ENCODE data around the gene SLMAP. TPM values are rescaled to one million over a fixed set of nuclear protein-coding genes. Genes with fewer than 3 reads are reported as not detected.
A peak's percentile ranks its signal among the peaks of the same experiment; 100 is the strongest.

SLMAP gene
- total and polyA plus RNA-seq, 2 of the 13 experiments (the other 11 are each of a cell fraction or from before 2014, with no cell fraction given), result 24.0 to 48.3 TPM

GRCh38 chr3:57755741-57756527 is at the start of gene SLMAP (continued):
- no peak for TF ChIP-seq ZNF383 (CRISPR knock-in tag; IDR thresholded peaks at IDR 0.05; ENCODE audit: borderline replicate concordance)
- no peak for TF ChIP-seq ZNF790 (CRISPR knock-in tag; IDR thresholded peaks at IDR 0.05; ENCODE audit: borderline replicate concordance)
- TF ChIP-seq ZNF530 (CRISPR knock-in tag; IDR thresholded peaks at IDR 0.05; ENCODE audit: low read depth), result no peak

- Histone ChIP-seq H3K4me2 (ENCODE audit: low read depth, low read length) (peak overlapping the region; percentile 10; the same call in 1 of the 2 replicates), H3K79me2 (ENCODE audit: insufficient read depth, low read length) (no peaks in the 10 kb centered on the region), H3K4me3 (replicated peaks in 1 of 3; ENCODE audit: insufficient read depth in 1 of 3, low read depth in 2 of 3, low read length in 3 of 3) (no peak overlapping the region), H3K27me3 (ENCODE audit: control insufficient read depth in 1 of 2, insufficient read depth in 2 of 2, low read length in 2 of 2) (no peaks in the 10 kb centered on the region), H3K9me3 (ENCODE audit: low read length) (no peaks in the 10 kb centered on the region), H3K4me1 (ENCODE audit: insufficient read depth, low read length) (peaks cover 20% of the 10 kb centered on the region), H3K9ac (ENCODE audit: insufficient read depth, low read depth, low read length) (no peak overlapping the region), H3K27ac (ENCODE audit: extremely low read length, insufficient read depth, low read length) (no peak overlapping the region), H3K36me3 (replicated peaks in 1 of 2; ENCODE audit: control insufficient read depth in 1 of 2, insufficient read depth in 2 of 2, low read length in 2 of 2) (no peaks in the 10 kb centered on the region), H2AFZ (ENCODE audit: low read length) (no peak overlapping the region), H4K20me1 (ENCODE audit: insufficient read depth, low read length) (no peaks in the 10 kb centered on the region)
- FAIRE-seq (no peak), DNase-seq (ENCODE audit: low spot score) (no peak), ATAC-seq (no peak)
- POLR2A ChIA-PET, result no interaction called here
- in situ Hi-C loops (cut with HindIII; ENCODE audit: extremely low pct_ligation_motif_present, low pct_unique_long_range_greater_than_20kb), result no loop called here
- no TSS peak for BruUV-seq (replicated peaks)
- intact Hi-C loops (cut with micrococcal nuclease; ENCODE audit: unreplicated experiment), result no loop called here
- WGBS (ENCODE audit: low lambda C conversion rate), result 20% methylated on average over 3 of the region's 3 CpGs
- TF ChIP-seq ATF7 (IDR thresholded peaks at IDR 0.05) (peak; percentile 45; the same call in 1 of the 2 replicates), ATF7 (CRISPR knock-in tag; IDR thresholded peaks at IDR 0.05) (no peak), SRY (CRISPR knock-in tag; IDR thresholded peaks at IDR 0.05) (no peak)
- CTCF ChIA-PET (ENCODE audit: low intra/inter-chr PET ratio, low total read pairs), result no interaction called here
Measured at GRCh38 chr3:57706462-57706861, 49.6 kb upstream of the SLMAP start.

GRCh38 chr3:57709031-57709430 is 47.1 kb upstream of the SLMAP start:
- H3K27ac ChIP-seq (ENCODE audit: extremely low read length, insufficient read depth, low read length), result no peak overlapping the region
- WGBS (ENCODE audit: low lambda C conversion rate), result 20% methylated on average over 2 of the region's 2 CpGs
- no peak overlapping the region for H2AFZ ChIP-seq (ENCODE audit: low read length)
- H3K27me3 ChIP-seq (ENCODE audit: control insufficient read depth in 1 of 2, insufficient read depth in 2 of 2, low read length in 2 of 2), result no peaks in the 10 kb centered on the region
- peak overlapping the region; percentile 4 for H3K4me2 ChIP-seq (ENCODE audit: low read depth, low read length)
- POLR2A ChIA-PET, result no interaction called here
- in situ Hi-C loops (cut with HindIII; ENCODE audit: extremely low pct_ligation_motif_present, low pct_unique_long_range_greater_than_20kb) (no loop called here), intact Hi-C loops (cut with micrococcal nuclease; ENCODE audit: unreplicated experiment) (no loop called here)
- H3K79me2 ChIP-seq (ENCODE audit: insufficient read depth, low read length), result no peaks in the 10 kb centered on the region
- H3K9me3 ChIP-seq (ENCODE audit: low read length), result no peaks in the 10 kb centered on the region
- no peaks in the 10 kb centered on the region for H4K20me1 ChIP-seq (ENCODE audit: insufficient read depth, low read length)
- H3K9ac ChIP-seq (ENCODE audit: insufficient read depth, low read depth, low read length), result no peak overlapping the region
- no peak for FAIRE-seq
- no TSS peak for BruUV-seq (replicated peaks)
- peaks cover 23% of the 10 kb centered on the region for H3K4me1 ChIP-seq (ENCODE audit: insufficient read depth, low read length)
- TF ChIP-seq ZNF17 (CRISPR knock-in tag; IDR thresholded peaks at IDR 0.05) (no peak), SAFB2 (CRISPR knock-in tag; IDR thresholded peaks at IDR 0.05; ENCODE audit: borderline replicate concordance, low read depth) (no peak), NKX3-1 (CRISPR knock-in tag; IDR thresholded peaks at IDR 0.05) (no peak), ZNF138 (CRISPR knock-in tag; IDR thresholded peaks at IDR 0.05; ENCODE audit: low read depth) (no peak), SIX4 (CRISPR knock-in tag; IDR thresholded peaks at IDR 0.05) (no peak), ZNF143 (CRISPR knock-in tag; IDR thresholded peaks at IDR 0.05) (no peak), CC2D1A (CRISPR knock-in tag; IDR thresholded peaks at IDR 0.05) (no peak), NPAS2 (CRISPR knock-in tag; IDR thresholded peaks at IDR 0.05; ENCODE audit: borderline replicate concordance) (no peak), ZNF225 (CRISPR knock-in tag; IDR thresholded peaks at IDR 0.05) (no peak), ZMAT5 (CRISPR knock-in tag; IDR thresholded peaks at IDR 0.05; ENCODE audit: borderline replicate concordance, low read depth) (no peak)
- TF ChIP-seq, protein P1, sequence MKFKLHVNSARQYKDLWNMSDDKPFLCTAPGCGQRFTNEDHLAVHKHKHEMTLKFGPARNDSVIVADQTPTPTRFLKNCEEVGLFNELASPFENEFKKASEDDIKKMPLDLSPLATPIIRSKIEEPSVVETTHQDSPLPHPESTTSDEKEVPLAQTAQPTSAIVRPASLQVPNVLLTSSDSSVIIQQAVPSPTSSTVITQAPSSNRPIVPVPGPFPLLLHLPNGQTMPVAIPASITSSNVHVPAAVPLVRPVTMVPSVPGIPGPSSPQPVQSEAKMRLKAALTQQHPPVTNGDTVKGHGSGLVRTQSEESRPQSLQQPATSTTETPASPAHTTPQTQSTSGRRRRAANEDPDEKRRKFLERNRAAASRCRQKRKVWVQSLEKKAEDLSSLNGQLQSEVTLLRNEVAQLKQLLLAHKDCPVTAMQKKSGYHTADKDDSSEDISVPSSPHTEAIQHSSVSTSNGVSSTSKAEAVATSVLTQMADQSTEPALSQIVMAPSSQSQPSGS (CRISPR knock-in tag; IDR thresholded peaks at IDR 0.05), result no peak
- CTCF ChIA-PET (ENCODE audit: low intra/inter-chr PET ratio, low total read pairs), result no interaction called here
- DNase-seq (ENCODE audit: low spot score), result no peak
- no peak overlapping the region for H3K4me3 ChIP-seq (replicated peaks in 1 of 3; ENCODE audit: insufficient read depth in 1 of 3, low read depth in 2 of 3, low read length in 3 of 3)
- no peak for ATAC-seq
- no peaks in the 10 kb centered on the region for H3K36me3 ChIP-seq (replicated peaks in 1 of 2; ENCODE audit: control insufficient read depth in 1 of 2, insufficient read depth in 2 of 2, low read length in 2 of 2)
